Fibroblast of skin of left quadriceps (primary cell): Measurements from ENCODE around the gene KIF9.
"Not testable (repeated sequence)": the region's sequence is repeated elsewhere in the genome, so short reads cannot be mapped to it uniquely, and the experiment has no call there.

Experiments
- DNase-seq, 2 experiments: peaks; one replicate each; pipeline ENCODE4 v3.0.0-alpha.2; 2013; ENCODE audit warnings: low read depth in 2 of 2

Gene KIF9

DNA sequence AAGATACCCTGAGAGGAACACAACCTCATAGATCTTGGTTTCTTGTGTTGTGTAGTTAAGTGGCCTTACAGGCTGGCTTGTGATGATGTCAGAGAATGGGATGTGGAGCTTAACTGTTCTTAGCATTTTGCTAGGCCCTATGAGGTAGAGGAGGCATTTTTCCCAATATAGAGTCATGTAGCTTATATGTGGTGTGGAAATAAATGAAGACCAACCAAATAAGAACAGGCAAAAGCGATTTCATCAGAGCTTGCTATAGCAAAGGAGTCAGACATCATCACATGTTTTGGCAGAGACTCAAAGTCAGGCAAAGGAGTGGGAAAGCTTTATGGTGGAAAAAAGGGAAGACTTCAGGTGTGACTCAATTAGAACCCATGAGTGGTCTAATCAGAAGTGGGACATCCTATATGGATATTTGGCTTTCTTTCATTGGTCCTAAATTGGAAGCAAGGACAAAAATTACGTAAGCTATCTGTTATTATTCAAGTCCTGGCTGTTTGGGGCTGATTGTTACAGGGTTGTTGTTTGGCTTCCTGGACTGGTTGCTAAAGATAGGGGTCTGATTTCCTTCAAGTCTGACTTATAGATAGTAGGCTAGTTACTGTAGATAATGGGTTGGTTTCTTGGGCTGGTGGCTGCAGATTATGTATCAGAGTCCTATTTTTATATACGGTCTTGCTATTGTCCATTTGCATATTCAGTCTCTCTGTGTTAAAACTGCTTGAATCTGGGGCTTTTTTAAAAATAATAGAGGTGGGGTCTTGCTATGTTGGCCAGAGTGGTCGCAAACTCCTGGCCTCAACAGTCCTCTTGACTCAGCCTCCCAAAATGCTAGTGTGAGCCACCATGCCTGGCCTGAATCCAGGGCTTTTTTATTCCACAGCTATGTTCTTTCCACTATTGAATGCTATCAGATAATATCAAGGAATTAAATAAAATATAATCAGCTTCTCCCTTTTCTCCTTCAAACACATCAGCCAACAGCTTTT lies 88.4 kb downstream of the KIF9 start:
- DNase-seq = peak; percentile 1 to 4

DNA sequence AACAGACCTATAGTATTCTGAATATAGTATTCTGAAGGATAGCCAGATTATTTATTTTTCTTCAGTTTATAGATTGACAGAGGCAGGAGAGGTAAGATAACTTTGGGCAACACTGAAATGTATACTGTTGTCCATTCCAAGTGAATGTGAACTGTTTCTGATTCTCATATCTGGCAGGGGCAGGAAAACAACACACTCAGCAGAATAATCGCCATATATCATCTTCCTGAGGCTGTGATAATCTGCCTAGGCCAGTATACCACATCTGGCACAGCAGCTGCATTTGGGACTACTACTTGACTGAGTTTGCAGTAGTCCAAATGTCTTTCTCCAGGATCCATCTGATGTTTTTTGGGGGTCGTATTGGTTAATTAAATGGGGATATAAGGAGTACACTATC lies 96.3 kb downstream of the KIF9 start:
- DNase-seq = no peak

DNA sequence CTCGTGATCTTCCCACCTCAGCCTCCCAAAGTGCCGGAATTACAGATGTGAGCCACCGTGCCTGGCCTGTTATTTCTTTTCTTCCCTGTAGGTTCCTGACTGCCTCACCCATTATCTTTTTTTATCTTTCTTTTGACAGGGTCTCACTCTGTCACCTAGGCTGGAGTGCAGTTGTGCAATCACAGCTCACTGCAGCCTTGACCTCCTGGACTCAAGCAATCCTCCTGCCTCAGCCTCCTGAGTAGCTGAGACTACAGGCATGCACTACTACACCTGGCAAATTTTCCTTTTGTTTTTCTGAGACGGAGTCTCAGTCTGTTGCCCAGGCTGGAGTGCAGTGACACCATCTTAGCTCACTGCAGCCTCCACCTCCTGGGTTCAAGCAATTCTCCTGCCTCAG lies 100.9 kb downstream of the KIF9 start:
- not testable (repeated sequence) for DNase-seq

DNA sequence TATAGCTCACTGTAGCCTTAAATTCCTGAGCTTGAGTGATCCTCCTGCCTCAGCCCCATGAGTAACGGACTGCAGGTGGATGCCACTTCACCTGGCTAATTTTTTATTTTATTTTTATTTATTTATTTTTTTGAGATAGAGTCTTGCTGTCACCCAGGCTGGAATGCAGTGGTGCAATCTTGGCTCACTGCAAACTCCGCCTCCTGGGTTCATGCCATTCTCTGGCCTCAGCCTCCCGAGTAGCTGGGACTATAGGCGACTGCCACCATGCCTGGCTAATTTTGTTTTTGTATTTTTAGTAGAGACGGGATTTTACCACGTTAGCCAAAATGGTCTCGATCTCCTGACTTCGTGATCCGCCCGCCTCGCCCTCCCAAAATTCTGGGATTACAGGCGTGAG lies 102.6 kb downstream of the KIF9 start:
- not testable (repeated sequence) for DNase-seq
